K562 (cell line): Measurements from ENCODE around the gene NEK2. TPM values are rescaled to one million over a fixed set of nuclear protein-coding genes. Genes with fewer than 3 reads are reported as not detected.

ENCODE experiments used
- ATAC-seq: fragments of 200-7000 bp; cut with Tn5 transposase; 3 replicates; pipeline ENCODE4 v1.9.1; 2020; ENCODE audit warnings: moderate library complexity
- BruUV-seq: library from RNA; stranded (reverse); fragments of 400-500 nt; replicated peaks from 2 replicates; lab custom pipeline; 2021; lab: Mats Ljungman, UMichigan
- CTCF ChIA-PET: fragments of 300-600 bp; formaldehyde crosslinking; extraction: SDS; loops from one replicate; lab custom pipeline; 2021; ENCODE audit warnings: low intra/inter-chr PET ratio; lab: Yijun Ruan, JAX
- POLR2A ChIA-PET: fragments of 300-600, 350-650 bp; sonication (Branson Sonifier 250); formaldehyde crosslinking; extraction: SDS; loops from one replicate; lab custom pipeline; 2021; ENCODE audit warnings: antibody characterized with exemption, inconsistent platforms; lab: Yijun Ruan, JAX
- DNase-seq, 4 experiments: peaks; one replicate each; pipeline versions ENCODE4 v3.0.0 to v3.0.0-alpha.2; 2011 to 2018; ENCODE audit warnings: low spot score in 3 of 4, mixed read lengths in 3 of 4; ENCODE audit errors: extremely low read depth in 1 of 4
- FAIRE-seq: peaks from 2 replicates; lab custom pipeline; 2011; peaks lifted over from hg19 to GRCh38; lab: Jason Lieb, UNC
- H2AFZ ChIP-seq: 2 replicates; pipeline ENCODE4 v1.6.0; 2011; ENCODE audit warnings: low read depth, low read length, control low read depth, inconsistent platforms
- H3K27ac ChIP-seq: fragments of 200-600 bp; 3 replicates; pipeline ENCODE4 v1.8.0; 2011; ENCODE audit warnings: low read depth, mild to moderate bottlenecking, control low read depth, inconsistent platforms, low read length, moderate library complexity, mixed read lengths; ENCODE audit errors: extremely low read depth
- H3K27me3 ChIP-seq, 2 experiments: fragments of 300-600 bp in 1 of 2; 2 replicates in 1 of 2; 3 replicates in 1 of 2; pipeline versions ENCODE4 v1.6.0 to v1.8.0; 2011; ENCODE audit warnings: inconsistent platforms in 2 of 2, low read length in 2 of 2, mild to moderate bottlenecking in 1 of 2, mixed read lengths in 1 of 2, moderate library complexity in 1 of 2; ENCODE audit not compliant: control insufficient read depth in 2 of 2, insufficient read depth in 2 of 2
- H3K36me3 ChIP-seq: fragments of 300-600 bp; 3 replicates; pipeline ENCODE4 v1.8.0; 2011; ENCODE audit warnings: mild to moderate bottlenecking, low read length, inconsistent platforms; ENCODE audit not compliant: control insufficient read depth, insufficient read depth
- H3K4me1 ChIP-seq, 2 experiments: fragments of 200-600 bp in 1 of 2; replicated peaks in 1 of 2; 2 replicates in 1 of 2; 3 replicates in 1 of 2; pipeline versions ENCODE4 v1.5.1 to v1.8.0; 2011; ENCODE audit warnings: inconsistent platforms in 2 of 2, low read length in 2 of 2, mild to moderate bottlenecking in 1 of 2, mixed read lengths in 1 of 2, moderate library complexity in 1 of 2; ENCODE audit not compliant: control insufficient read depth in 2 of 2, insufficient read depth in 2 of 2
- H3K4me2 ChIP-seq: 2 replicates; pipeline ENCODE4 v1.6.1; 2011; ENCODE audit warnings: low read length, control low read depth, inconsistent platforms, mixed read lengths; ENCODE audit not compliant: insufficient read depth
- H3K4me3 ChIP-seq: fragments of 200-600 bp; sonication (generic), shearing (Covaris generic); 2 replicates; pipeline ENCODE4 v1.5.1; 2016; ENCODE audit warnings: control low read depth, inconsistent platforms
- H3K79me2 ChIP-seq: fragments of 200-600 bp; 3 replicates; pipeline ENCODE4 v1.8.0; 2011; ENCODE audit warnings: low read length, inconsistent platforms; ENCODE audit not compliant: control insufficient read depth, insufficient read depth
- H3K9ac ChIP-seq, 2 experiments: 2 replicates each; pipeline versions ENCODE4 v1.6.0 to v1.6.1; 2011; ENCODE audit warnings: low read depth in 2 of 2, low read length in 2 of 2, control low read depth in 1 of 2, inconsistent platforms in 1 of 2, mild to moderate bottlenecking in 1 of 2, mixed read lengths in 1 of 2; ENCODE audit not compliant: insufficient read depth in 1 of 2
- H3K9me1 ChIP-seq: one replicate; pipeline ENCODE4 v1.6.0; 2011; ENCODE audit warnings: inconsistent platforms, mild to moderate bottlenecking, low read length, moderate library complexity; ENCODE audit not compliant: control insufficient read depth, insufficient read depth
- H3K9me3 ChIP-seq: replicated peaks from 2 replicates; pipeline ENCODE4 v1.5.1; 2011; ENCODE audit warnings: low read depth, low read length, inconsistent platforms; ENCODE audit not compliant: control insufficient read depth, insufficient read depth
- H4K20me1 ChIP-seq: replicated peaks from 2 replicates; pipeline ENCODE4 v1.6.1; 2011; ENCODE audit warnings: low read length, inconsistent platforms, mixed read lengths; ENCODE audit not compliant: control insufficient read depth, insufficient read depth
- ELK1 ChIP-seq: sonication (generic); formaldehyde crosslinking; IDR thresholded peaks from 2 replicates; pipeline ENCODE4 v1.8.1; 2022; ENCODE audit warnings: missing genetic modification reagents
- EZH2 ChIP-seq: IDR thresholded peaks from 2 replicates; pipeline ENCODE4 v1.6.1; 2012; ENCODE audit warnings: low read depth, mild to moderate bottlenecking, inconsistent platforms, low read length, borderline replicate concordance
- MCM2 ChIP-seq: fragments of 450-650 bp; IDR thresholded peaks from 2 replicates; pipeline ENCODE4 v1.6.1; 2017; ENCODE audit warnings: low read depth, mild to moderate bottlenecking
- NCOA2 ChIP-seq, 2 experiments: fragments of 450-650 bp; IDR thresholded peaks; 2 replicates each; pipeline ENCODE4 v1.6.1; 2018; ENCODE audit warnings: mild to moderate bottlenecking in 2 of 2, moderate library complexity in 1 of 2; ENCODE audit not compliant: partially characterized antibody in 2 of 2
- POLR2AphosphoS5 ChIP-seq: IDR thresholded peaks from 2 replicates; pipeline ENCODE4 v1.6.1; 2011; ENCODE audit warnings: mild to moderate bottlenecking, low read depth, low read length, moderate library complexity; ENCODE audit not compliant: control insufficient read depth, insufficient read depth
- RBFOX2 ChIP-seq: fragments of 200-400 bp; formaldehyde crosslinking; IDR thresholded peaks from 2 replicates; pipeline ENCODE4 v1.6.1; 2017; ENCODE audit warnings: low read depth, mild to moderate bottlenecking, low read length, moderate library complexity
- RFX5 ChIP-seq: IDR thresholded peaks from 2 replicates; pipeline ENCODE4 v1.6.1; 2011; ENCODE audit warnings: low read depth, mild to moderate bottlenecking, improper control_type of control experiment, low read length
- TCF3 ChIP-seq: sonication (generic); formaldehyde crosslinking; IDR thresholded peaks from 2 replicates; pipeline ENCODE4 v1.4.0; 2020; ENCODE audit warnings: mild to moderate bottlenecking, missing genetic modification reagents
- ZFP91 ChIP-seq: sonication (generic); formaldehyde crosslinking; IDR thresholded peaks from 2 replicates; pipeline ENCODE4 v1.8.0; 2022; ENCODE audit warnings: mild to moderate bottlenecking, missing genetic modification reagents
- ZHX1 ChIP-seq: fragments of 150-350 bp; conservative IDR thresholded peaks from 2 replicates; pipeline ENCODE4 v1.6.1; 2014; ENCODE audit warnings: low read length
- WGBS: fragments of 100-300 bp; shearing (Covaris generic); methylation state at CpG from one replicate; pipeline ENCODE4 v1.1.6; 2016; ENCODE audit warnings: low coverage, mixed read lengths; ENCODE audit not compliant: insufficient coverage; ENCODE audit errors: missing lambda C conversion rate; 5-methylcytosine and 5-hydroxymethylcytosine counted together
- in situ Hi-C: fragments of 300-500 bp; cut with MboI; formaldehyde crosslinking; loops from 4 replicates; pipeline ENCODE4 v1.15.0; 2018; ENCODE audit warnings: inconsistent platforms, mixed read lengths
- intact Hi-C: fragments of 100-400 bp; cut with micrococcal nuclease; formaldehyde crosslinking; loops from 2 replicates; pipeline ENCODE4 v1.14.2; 2022
- polyA plus RNA-seq, 8 experiments: library from polyadenylated mRNA; depleted of rRNA in 4 of 8; stranded (reverse) in 5 of 8; unstranded in 3 of 8; fragments of >200 nt; fragmentation: Nextera tagmentation in 2 of 8; fragmentation: Illumina TruSeq in 1 of 8; extraction: Ambion mirVana in 2 of 8; extraction: Trizol in 1 of 8; gene quantifications; 2 replicates each; pipeline versions ENCODE4 v1.2.1 to v1.2.3, GENCODE V29; 2011 to 2014; ENCODE audit warnings: inconsistent platforms in 1 of 8, missing spikeins in 1 of 8
- total RNA-seq, 7 experiments: library from RNA; depleted of rRNA in 6 of 7; stranded (reverse); fragments of >200 nt in 6 of 7; fragmentation: Illumina TruSeq in 2 of 7; extraction: Trizol in 2 of 7; gene quantifications; 2 replicates each; pipeline versions ENCODE4 v1.2.1 to v1.2.3, GENCODE V29; 2011 to 2021; ENCODE audit warnings: low replicate concordance in 1 of 7

NEK2 gene
- total and polyA plus RNA-seq, 9 of the 15 experiments (the other 6 are each of a cell fraction or from before 2014, with no cell fraction given) = 30.0 to 74.7 (median 66.4) TPM

GRCh38 chr1:211722277-211723175 is 47.1 kb upstream of the NEK2 start:
- peak overlapping the region; percentile 53 for H2AFZ ChIP-seq
- no peaks in the 10 kb centered on the region for H3K79me2 ChIP-seq
- in situ Hi-C loops (no loop called here), intact Hi-C loops (no loop called here)
- peaks cover 15 to 23% of the 10 kb centered on the region in 2 experiments; a peak in 4 of 5 replicates for H3K4me1 ChIP-seq
- peak overlapping the region in 1 of 2 experiments; percentile 5; a peak in 1 of 4 replicates for H3K9ac ChIP-seq
- ATAC-seq (peak; percentile 98), FAIRE-seq (peak; percentile 95), DNase-seq (peak; percentile 65 to 89 (median 78))
- H3K4me2 ChIP-seq = peak overlapping the region; percentile 59
- no TSS peak for BruUV-seq
- H3K36me3 ChIP-seq = no peaks in the 10 kb centered on the region
- no peaks in the 10 kb centered on the region; the same call in 1 of the 2 replicates for H3K9me3 ChIP-seq
- POLR2A ChIA-PET = interaction anchor here (0.5 to 5.9 kb wide), 15 partner anchors 9 to 744 kb away, joined by 3 to 35 read pairs (median 4); no protein-coding TSS in a partner anchor
- H3K9me1 ChIP-seq = no peaks in the 10 kb centered on the region
- H4K20me1 ChIP-seq = no peaks in the 10 kb centered on the region
- H3K27me3 ChIP-seq = no peaks in the 10 kb centered on the region
- no peak overlapping the region for H3K4me3 ChIP-seq
- WGBS = 17% methylated on average over 6 of the region's 6 CpGs
- H3K27ac ChIP-seq = peak overlapping the region; percentile 21; the same call in 1 of the 3 replicates
- CTCF ChIA-PET = no interaction called here
- TF ChIP-seq ZFP91 (CRISPR knock-in tag) (no peak), NCOA2 (IDR thresholded peaks at IDR 0.05; ENCODE audit: partially characterized antibody in 2 of 2) (peak in 1 of 2 experiments; percentile 97), TCF3 (peak; percentile 94), RFX5 (no peak), POLR2AphosphoS5 (peak; percentile 87), ELK1 (no peak), MCM2 (no peak), RBFOX2 (peak; percentile 44; the same call in 1 of the 2 replicates), ZHX1 (0 out of 2 replicates have a peak, but pooled peaks have one; percentile 24), EZH2 (no peak)
